DND-41 (cell line): ENCODE data around the gene HEATR3.

Experiments used
- ATAC-seq: fragments of 200-7000 bp; cut with Tn5 transposase; 3 replicates; pipeline ENCODE4 v1.9.1; 2021; ENCODE audit warnings: low read depth; ENCODE audit not compliant: insufficient read depth
- DNase-seq: peaks from one replicate; pipeline ENCODE4 v3.0.0-alpha.2; 2020
- H2AFZ ChIP-seq: 2 replicates; pipeline ENCODE4 v1.6.0; 2012; ENCODE audit warnings: low read depth, low read length
- H3K27ac ChIP-seq: 2 replicates; pipeline ENCODE4 v1.5.1; 2012; ENCODE audit warnings: low read length, inconsistent platforms
- H3K27me3 ChIP-seq: fragments of 200-600 bp; sonication (generic); 2 replicates; pipeline ENCODE4 v1.6.0; 2012; ENCODE audit warnings: low read length, mild to moderate bottlenecking, inconsistent platforms; ENCODE audit not compliant: insufficient read depth, poor library complexity
- H3K36me3 ChIP-seq: 2 replicates; pipeline ENCODE4 v1.5.1; 2012; ENCODE audit warnings: low read length, inconsistent platforms; ENCODE audit not compliant: insufficient read depth
- H3K4me1 ChIP-seq: 2 replicates; pipeline ENCODE4 v1.5.1; 2012; ENCODE audit warnings: mild to moderate bottlenecking, low read length; ENCODE audit not compliant: insufficient read depth
- H3K4me2 ChIP-seq: 2 replicates; pipeline ENCODE4 v1.6.0; 2012; ENCODE audit warnings: mild to moderate bottlenecking, moderate library complexity, low read length, inconsistent platforms; ENCODE audit not compliant: insufficient read depth
- H3K4me3 ChIP-seq, 2 experiments: fragments of 200-600 bp in 1 of 2; shearing (Covaris generic) in 1 of 2; 2 replicates each; pipeline ENCODE4 v1.5.1; 2012 to 2016; ENCODE audit warnings: inconsistent platforms in 2 of 2, low read length in 2 of 2, mild to moderate bottlenecking in 2 of 2, low read depth in 1 of 2, moderate library complexity in 1 of 2
- H3K79me2 ChIP-seq: 2 replicates; pipeline ENCODE4 v1.6.0; 2012; ENCODE audit warnings: low read length, inconsistent platforms; ENCODE audit not compliant: insufficient read depth
- H3K9ac ChIP-seq: 2 replicates; pipeline ENCODE4 v1.6.0; 2012; ENCODE audit warnings: low read depth, mild to moderate bottlenecking, inconsistent platforms, low read length, moderate library complexity
- H3K9me3 ChIP-seq: 2 replicates; pipeline ENCODE4 v1.5.1; 2012; ENCODE audit warnings: low read length, moderate library complexity, mild to moderate bottlenecking, inconsistent platforms; ENCODE audit not compliant: insufficient read depth, severe bottlenecking
- H4K20me1 ChIP-seq: 2 replicates; pipeline ENCODE4 v1.6.0; 2012; ENCODE audit warnings: low read length; ENCODE audit not compliant: insufficient read depth
- CTCF ChIP-seq: IDR thresholded peaks from 2 replicates; pipeline ENCODE4 v1.5.1; 2012; ENCODE audit warnings: borderline replicate concordance, low read length, moderate library complexity, mild to moderate bottlenecking; ENCODE audit not compliant: poor library complexity, severe bottlenecking; ENCODE audit errors: extremely low read depth
- EZH2 ChIP-seq: IDR thresholded peaks from 3 replicates; pipeline ENCODE4 v1.6.1; 2012; ENCODE audit warnings: borderline replicate concordance, low read depth, mild to moderate bottlenecking, moderate library complexity, low read length, inconsistent platforms; ENCODE audit not compliant: severe bottlenecking

The HEATR3 gene

GRCh38 chr16:50038756-50039529 is 26.8 kb upstream of the HEATR3 start:
- H4K20me1 ChIP-seq = no peaks in the 10 kb centered on the region
- H2AFZ ChIP-seq = no peak overlapping the region
- H3K4me3 ChIP-seq = no peak overlapping the region
- no peak overlapping the region for H3K9ac ChIP-seq
- no peaks in the 10 kb centered on the region for H3K9me3 ChIP-seq
- no peak overlapping the region for H3K27ac ChIP-seq
- H3K4me2 ChIP-seq = no peak overlapping the region
- peaks cover 33% of the 10 kb centered on the region; the same call in 1 of the 2 replicates for H3K36me3 ChIP-seq
- no peaks in the 10 kb centered on the region for H3K79me2 ChIP-seq
- no peak for ATAC-seq
- no peaks in the 10 kb centered on the region for H3K27me3 ChIP-seq
- TF ChIP-seq CTCF (no peak), EZH2 (no peak)
- DNase-seq = no peak
- no peaks in the 10 kb centered on the region for H3K4me1 ChIP-seq

- H3K27ac ChIP-seq = no peak overlapping the region
- TF ChIP-seq CTCF (no peak), EZH2 (no peak)
Observed at GRCh38 chr16:50040018-50040417, 25.8 kb upstream of the HEATR3 start.

GRCh38 chr16:50040710-50041109 is 25.1 kb upstream of the HEATR3 start:
- no peak for TF ChIP-seq EZH2
- Histone ChIP-seq H3K79me2 (no peaks in the 10 kb centered on the region), H4K20me1 (no peaks in the 10 kb centered on the region), H3K4me3 (no peak overlapping the region), H3K9ac (no peak overlapping the region), H3K4me2 (no peak overlapping the region), H3K36me3 (peaks cover 16% of the 10 kb centered on the region; the same call in 1 of the 2 replicates), H2AFZ (no peak overlapping the region), H3K4me1 (no peaks in the 10 kb centered on the region), H3K27ac (no peak overlapping the region), H3K9me3 (no peaks in the 10 kb centered on the region), H3K27me3 (no peaks in the 10 kb centered on the region)
- DNase-seq (no peak), ATAC-seq (no peak)

More at GRCh38 chr16:50040018-50040417, 25.8 kb upstream of the HEATR3 start:
- Histone ChIP-seq H3K9me3 (no peaks in the 10 kb centered on the region), H3K4me3 (no peak overlapping the region), H3K79me2 (no peaks in the 10 kb centered on the region), H4K20me1 (no peaks in the 10 kb centered on the region), H3K27me3 (no peaks in the 10 kb centered on the region), H3K4me2 (no peak overlapping the region), H3K36me3 (peaks cover 22% of the 10 kb centered on the region; the same call in 1 of the 2 replicates), H3K4me1 (no peaks in the 10 kb centered on the region), H3K9ac (no peak overlapping the region), H2AFZ (no peak overlapping the region)
- DNase-seq = no peak
- ATAC-seq = no peak

GRCh38 chr16:50043358-50043757 is 22.4 kb upstream of the HEATR3 start:
- Histone ChIP-seq H3K79me2 (no peaks in the 10 kb centered on the region), H3K9ac (no peak overlapping the region), H2AFZ (no peak overlapping the region), H3K4me2 (no peak overlapping the region), H3K4me1 (no peaks in the 10 kb centered on the region), H4K20me1 (no peaks in the 10 kb centered on the region), H3K27me3 (no peaks in the 10 kb centered on the region), H3K27ac (no peak overlapping the region), H3K36me3 (no peaks in the 10 kb centered on the region), H3K9me3 (no peaks in the 10 kb centered on the region), H3K4me3 (no peak overlapping the region)
- TF ChIP-seq EZH2 (no peak), CTCF (no peak)
- DNase-seq (no peak), ATAC-seq (no peak)
